Endothelial cell of umbilical vein (primary cell): Measurements from ENCODE around the gene DUSP28. TPM values are rescaled to one million over a fixed set of nuclear protein-coding genes. Genes with fewer than 3 reads are reported as not detected.

Experiments
- BruUV-seq: library from RNA; stranded (reverse); fragments of 400-500 nt; replicated peaks from 2 replicates; lab custom pipeline; 2021; lab: Mats Ljungman, UMichigan
- CTCF ChIA-PET: fragments of 300-600, 350-600 bp; sonication (Branson Sonifier 250); formaldehyde crosslinking; loops from one replicate; lab custom pipeline; 2021; ENCODE audit warnings: antibody characterized with exemption, inconsistent platforms; lab: Charles Lee
- POLR2A ChIA-PET: fragments of 300-600, 350-600 bp; sonication (Branson Sonifier 250); formaldehyde crosslinking; loops from one replicate; lab custom pipeline; 2021; ENCODE audit warnings: antibody characterized with exemption, inconsistent platforms; lab: Charles Lee
- DNase-seq: peaks from one replicate; pipeline ENCODE4 v3.0.0-alpha.2; 2011; ENCODE audit warnings: low read depth, low spot score
- FAIRE-seq: peaks from 2 replicates; lab custom pipeline; 2011; peaks lifted over from hg19 to GRCh38; lab: Jason Lieb, UNC
- H2AFZ ChIP-seq: 2 replicates; pipeline ENCODE4 v1.6.0; 2012; ENCODE audit warnings: low read depth, low read length, control low read depth, inconsistent platforms
- H3K27ac ChIP-seq: 2 replicates; pipeline ENCODE4 v1.5.1; 2011; ENCODE audit warnings: low read depth, mild to moderate bottlenecking, control low read depth, low read length, moderate library complexity; ENCODE audit not compliant: insufficient read depth
- H3K27me3 ChIP-seq, 2 experiments: 2 replicates each; pipeline versions ENCODE4 v1.6.0 to v1.6.1; 2011; ENCODE audit warnings: low read length in 2 of 2, mixed read lengths in 1 of 2; ENCODE audit not compliant: control insufficient read depth in 2 of 2, insufficient read depth in 2 of 2
- H3K36me3 ChIP-seq, 2 experiments: 2 replicates in 1 of 2; 3 replicates in 1 of 2; pipeline ENCODE4 v1.5.1; 2011; ENCODE audit warnings: low read length in 2 of 2, mild to moderate bottlenecking in 1 of 2, moderate library complexity in 1 of 2; ENCODE audit not compliant: control insufficient read depth in 2 of 2, insufficient read depth in 2 of 2; ENCODE audit errors: extremely low read depth in 1 of 2
- H3K4me1 ChIP-seq: 3 replicates; pipeline ENCODE4 v1.5.1; 2011; ENCODE audit warnings: mild to moderate bottlenecking, low read length; ENCODE audit not compliant: control insufficient read depth, insufficient read depth; ENCODE audit errors: extremely low read depth
- H3K4me2 ChIP-seq: 2 replicates; pipeline ENCODE4 v1.6.1; 2011; ENCODE audit warnings: low read length, control low read depth, mixed read lengths; ENCODE audit not compliant: insufficient read depth
- H3K4me3 ChIP-seq, 3 experiments: fragments of 200-600 bp in 1 of 3; sonication (generic), shearing (Covaris generic) in 1 of 3; replicated peaks in 1 of 3; 2 replicates each; pipeline ENCODE4 v1.5.1; 2011 to 2016; ENCODE audit warnings: control low read depth in 3 of 3, low read length in 3 of 3, mild to moderate bottlenecking in 2 of 3, inconsistent platforms in 1 of 3, low read depth in 1 of 3, moderate library complexity in 1 of 3; ENCODE audit not compliant: insufficient read depth in 1 of 3
- H3K79me2 ChIP-seq: 2 replicates; pipeline ENCODE4 v1.6.0; 2012; ENCODE audit warnings: low read length, inconsistent platforms; ENCODE audit not compliant: control insufficient read depth, insufficient read depth
- H3K9ac ChIP-seq: replicated peaks from 2 replicates; pipeline ENCODE3; 2011; ENCODE audit warnings: low read length, control low read depth; ENCODE audit not compliant: insufficient read depth; ENCODE audit errors: extremely low read depth
- H3K9me1 ChIP-seq: replicated peaks from 3 replicates; pipeline ENCODE4 v1.6.0; 2011; ENCODE audit warnings: mild to moderate bottlenecking, low read length; ENCODE audit not compliant: control insufficient read depth, insufficient read depth; ENCODE audit errors: extremely low read depth
- H3K9me3 ChIP-seq: replicated peaks from 2 replicates; pipeline ENCODE4 v1.5.1; 2012; ENCODE audit warnings: low read length, inconsistent platforms; ENCODE audit not compliant: control insufficient read depth, insufficient read depth
- H4K20me1 ChIP-seq: replicated peaks from 2 replicates; pipeline ENCODE3; 2011; ENCODE audit warnings: mild to moderate bottlenecking, low read length; ENCODE audit not compliant: control insufficient read depth, insufficient read depth; ENCODE audit errors: extremely low read depth
- GATA2 ChIP-seq: IDR thresholded peaks from 2 replicates; pipeline ENCODE4 v1.7.0; 2011; ENCODE audit warnings: low read depth, mild to moderate bottlenecking, moderate library complexity, mixed read lengths, low read length; ENCODE audit not compliant: insufficient read length, insufficient read depth
- JUN ChIP-seq: IDR thresholded peaks from 2 replicates; pipeline ENCODE4 v1.6.1; 2011; ENCODE audit warnings: borderline replicate concordance, low read depth; ENCODE audit not compliant: insufficient read length, insufficient read depth
- MYC ChIP-seq: IDR thresholded peaks from one replicate; pipeline ENCODE4 v1.6.1; 2011; ENCODE audit warnings: mild to moderate bottlenecking, low read depth, low read length
- POLR2A ChIP-seq: IDR thresholded peaks from 2 replicates; pipeline ENCODE4 v1.6.1; 2012; ENCODE audit warnings: low read depth, mild to moderate bottlenecking, control low read depth, low read length
- POLR2AphosphoS5 ChIP-seq: IDR thresholded peaks from 2 replicates; pipeline ENCODE4 v1.6.1; 2012; ENCODE audit warnings: low read depth, mild to moderate bottlenecking, control low read depth, low read length, moderate library complexity; ENCODE audit not compliant: insufficient read depth
- dilution Hi-C: fragments of 300-500 bp; cut with MboI; formaldehyde crosslinking; loops from one replicate; pipeline ENCODE4 v1.15.0; 2019; ENCODE audit warnings: low sequenced_read_pairs; ENCODE audit not compliant: extremely low pct_ligation_motif_present
- intact Hi-C: fragments of 100-400 bp; cut with micrococcal nuclease; formaldehyde crosslinking; loops from one replicate; pipeline ENCODE4 v1.10.0; 2022
- polyA plus RNA-seq, 4 experiments: library from polyadenylated mRNA; depleted of rRNA in 3 of 4; stranded (reverse) in 3 of 4; unstranded in 1 of 4; fragments of >200 nt; gene quantifications; 2 replicates each; pipeline versions ENCODE4 v1.2.1 to v1.2.3, GENCODE V29; 2011 to 2012; ENCODE audit warnings: missing spikeins in 1 of 4
- total RNA-seq: library from RNA; stranded (reverse); gene quantifications from 2 replicates; pipeline ENCODE4 v1.2.3, GENCODE V29; 2021
- TF ChIP-seq, protein P1 (sequence below), 2 donors: IDR thresholded peaks; 1 replicate in 1 of 2; 2 replicates in 1 of 2; pipeline ENCODE4 v1.5.1; 2011; ENCODE audit warnings: low read length in 2 of 2, mild to moderate bottlenecking in 2 of 2, moderate library complexity in 2 of 2, control low read depth in 1 of 2, inconsistent platforms in 1 of 2, low read depth in 1 of 2; ENCODE audit not compliant: insufficient read depth in 1 of 2; ENCODE audit errors: extremely low read depth in 1 of 2
- TF ChIP-seq, protein P2 (sequence below): IDR thresholded peaks from 2 replicates; pipeline ENCODE4 v1.6.1; 2011; ENCODE audit not compliant: insufficient read depth, insufficient read length

Gene DUSP28
- total and polyA plus RNA-seq, 2 donors (not counting 3 experiments of a cell fraction or from before 2014, with no cell fraction given), result 2.2 to 4.3 TPM

- Histone ChIP-seq H3K4me2 (peak overlapping the region; percentile 74), H3K79me2 (peaks cover 20% of the 10 kb centered on the region), H3K9me3 (no peaks in the 10 kb centered on the region), H3K27me3 (no peaks in the 10 kb centered on the region), H2AFZ (peak overlapping the region; percentile 7), H3K9me1 (no peaks in the 10 kb centered on the region), H4K20me1 (no peaks in the 10 kb centered on the region), H3K4me1 (peaks cover 32% of the 10 kb centered on the region), H3K36me3 (peaks cover 0 to 2% of the 10 kb centered on the region in 2 experiments), H3K9ac (peak overlapping the region; percentile 28), H3K27ac (no peak overlapping the region), H3K4me3 (peak overlapping the region; percentile 33 to 71 (median 42))
- peak; percentile 71 for FAIRE-seq
- intact Hi-C loops (loop anchor here (1.0 to 10.0 kb wide), 5 partner anchors 9 to 648 kb away; partner anchors contain the start of genes DUSP28, GPC1 and SNED1), dilution Hi-C loops (no loop called here)
- peak; percentile 59 for DNase-seq
- TF ChIP-seq, protein P1, sequence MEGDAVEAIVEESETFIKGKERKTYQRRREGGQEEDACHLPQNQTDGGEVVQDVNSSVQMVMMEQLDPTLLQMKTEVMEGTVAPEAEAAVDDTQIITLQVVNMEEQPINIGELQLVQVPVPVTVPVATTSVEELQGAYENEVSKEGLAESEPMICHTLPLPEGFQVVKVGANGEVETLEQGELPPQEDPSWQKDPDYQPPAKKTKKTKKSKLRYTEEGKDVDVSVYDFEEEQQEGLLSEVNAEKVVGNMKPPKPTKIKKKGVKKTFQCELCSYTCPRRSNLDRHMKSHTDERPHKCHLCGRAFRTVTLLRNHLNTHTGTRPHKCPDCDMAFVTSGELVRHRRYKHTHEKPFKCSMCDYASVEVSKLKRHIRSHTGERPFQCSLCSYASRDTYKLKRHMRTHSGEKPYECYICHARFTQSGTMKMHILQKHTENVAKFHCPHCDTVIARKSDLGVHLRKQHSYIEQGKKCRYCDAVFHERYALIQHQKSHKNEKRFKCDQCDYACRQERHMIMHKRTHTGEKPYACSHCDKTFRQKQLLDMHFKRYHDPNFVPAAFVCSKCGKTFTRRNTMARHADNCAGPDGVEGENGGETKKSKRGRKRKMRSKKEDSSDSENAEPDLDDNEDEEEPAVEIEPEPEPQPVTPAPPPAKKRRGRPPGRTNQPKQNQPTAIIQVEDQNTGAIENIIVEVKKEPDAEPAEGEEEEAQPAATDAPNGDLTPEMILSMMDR (IDR thresholded peaks at IDR 0.05; ENCODE audit: extremely low read depth in 1 of 2, insufficient read depth in 1 of 2, low read depth in 1 of 2, low read length in 2 of 2), result no peak
- TF ChIP-seq MYC, result no peak
- no peak for TF ChIP-seq GATA2
- TF ChIP-seq, protein P2, sequence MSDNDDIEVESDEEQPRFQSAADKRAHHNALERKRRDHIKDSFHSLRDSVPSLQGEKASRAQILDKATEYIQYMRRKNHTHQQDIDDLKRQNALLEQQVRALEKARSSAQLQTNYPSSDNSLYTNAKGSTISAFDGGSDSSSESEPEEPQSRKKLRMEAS, result no peak
- TF ChIP-seq JUN, result no peak
- TF ChIP-seq POLR2AphosphoS5, result peak; percentile 59
- TF ChIP-seq POLR2A, result peak; percentile 27
- ChIA-PET POLR2A (interaction anchor here (1.9 kb wide), 1 partner anchor 17 kb away, joined by 7 read pairs; the partner anchor contains the start of gene CAPN10), CTCF (interaction anchor here (0.6 to 1.1 kb wide), 6 partner anchors 8 to 17 kb away, joined by 3 to 10 read pairs (median 4); partner anchors contain the start of genes ANKMY1 and CAPN10)
- BruUV-seq, result TSS peak; percentile 6
Measured at GRCh38 chr2:240568678-240569522, 8.7 kb downstream of the DUSP28 start.
